Measurements from ENCODE around the gene AK5.
A peak's percentile ranks its signal among the peaks of the same experiment; 100 is the strongest.
"Not testable (repeated sequence)": the region's sequence is repeated elsewhere in the genome, so short reads cannot be mapped to it uniquely, and the experiment has no call there.

Gene AK5

GRCh38 chr1:77400781-77401180, 119.0 kb downstream of the AK5 start:
- peak; percentile 26 for DNase-seq (ENCODE audit: low read depth)
- no peak overlapping the region for H3K4me3 ChIP-seq (ENCODE audit: low read depth, low read length)
- in situ Hi-C loops (cut with HindIII; ENCODE audit: low sequenced_read_pairs): no loop called here
- no peak for TF ChIP-seq CTCF (IDR thresholded peaks at IDR 0.05; ENCODE audit: low read depth, low read length, missing control alignments)

GRCh38 chr1:77401384-77401783, 119.6 kb downstream of the AK5 start:
- no peak for DNase-seq (ENCODE audit: low read depth)
- in situ Hi-C loops (cut with HindIII; ENCODE audit: low sequenced_read_pairs): no loop called here

GRCh38 chr1:77405186-77405585, 123.4 kb downstream of the AK5 start:
- in situ Hi-C loops (cut with HindIII; ENCODE audit: low sequenced_read_pairs): no loop called here
- no peak overlapping the region for H3K4me3 ChIP-seq (ENCODE audit: low read depth, low read length)
- no peak for DNase-seq (ENCODE audit: low read depth)
- TF ChIP-seq CTCF (IDR thresholded peaks at IDR 0.05; ENCODE audit: low read depth, low read length, missing control alignments): no peak

More at GRCh38 chr1:77401384-77401783, 119.6 kb downstream of the AK5 start:
- no peak overlapping the region for H3K4me3 ChIP-seq (ENCODE audit: low read depth, low read length)
- no peak for TF ChIP-seq CTCF (IDR thresholded peaks at IDR 0.05; ENCODE audit: low read depth, low read length, missing control alignments)

GRCh38 chr1:77406661-77407060, 124.8 kb downstream of the AK5 start:
- in situ Hi-C loops (cut with HindIII; ENCODE audit: low sequenced_read_pairs): no loop called here
- DNase-seq (ENCODE audit: low read depth): no peak
- H3K4me3 ChIP-seq (ENCODE audit: low read depth, low read length): no peak overlapping the region
- TF ChIP-seq CTCF (IDR thresholded peaks at IDR 0.05; ENCODE audit: low read depth, low read length, missing control alignments): no peak

- DNase-seq (ENCODE audit: low read depth): peak; percentile 62
- in situ Hi-C loops (cut with HindIII; ENCODE audit: low sequenced_read_pairs): no loop called here
- no peak overlapping the region for H3K4me3 ChIP-seq (ENCODE audit: low read depth, low read length)
- TF ChIP-seq CTCF (IDR thresholded peaks at IDR 0.05; ENCODE audit: low read depth, low read length, missing control alignments): no peak
These were observed 126.0 kb downstream of the AK5 start for GRCh38 chr1:77407738-77408375.

GRCh38 chr1:77408933-77409332, 127.1 kb downstream of the AK5 start:
- H3K4me3 ChIP-seq (ENCODE audit: low read depth, low read length); DNase-seq (ENCODE audit: low read depth); in situ Hi-C loops (cut with HindIII; ENCODE audit: low sequenced_read_pairs): not testable (repeated sequence)

- in situ Hi-C loops (cut with HindIII; ENCODE audit: low sequenced_read_pairs): no loop called here
- TF ChIP-seq CTCF (IDR thresholded peaks at IDR 0.05; ENCODE audit: low read depth, low read length, missing control alignments): no peak
- H3K4me3 ChIP-seq (ENCODE audit: low read depth, low read length): no peak overlapping the region
- DNase-seq (ENCODE audit: low read depth): no peak
These were observed 130.4 kb downstream of the AK5 start for GRCh38 chr1:77412069-77412819.
